Fibroblast of villous mesenchyme (primary cell): ENCODE measurements around the gene PDZD2. TPM values are rescaled to one million over a fixed set of nuclear protein-coding genes. Genes with fewer than 3 reads are reported as not detected.

Experiments used
- DNase-seq: peaks from one replicate; pipeline ENCODE4 v3.0.0-alpha.2; 2010; ENCODE audit warnings: low read depth
- H3K4me3 ChIP-seq: 2 replicates; pipeline ENCODE4 v1.5.1; 2011; ENCODE audit warnings: low read depth, mild to moderate bottlenecking, low read length
- total RNA-seq: library from RNA; depleted of rRNA; stranded (reverse); fragments of >200 nt; gene quantifications from 2 replicates; pipeline ENCODE4 v1.2.3, GENCODE V29; 2012
- TF ChIP-seq, protein P1 (sequence below): IDR thresholded peaks from 2 replicates; pipeline ENCODE4 v1.5.1; 2012; ENCODE audit warnings: low read depth, mild to moderate bottlenecking, low read length; ENCODE audit not compliant: insufficient read depth

PDZD2 gene
- total RNA-seq, 1 donor, result 2.6 TPM

DNA sequence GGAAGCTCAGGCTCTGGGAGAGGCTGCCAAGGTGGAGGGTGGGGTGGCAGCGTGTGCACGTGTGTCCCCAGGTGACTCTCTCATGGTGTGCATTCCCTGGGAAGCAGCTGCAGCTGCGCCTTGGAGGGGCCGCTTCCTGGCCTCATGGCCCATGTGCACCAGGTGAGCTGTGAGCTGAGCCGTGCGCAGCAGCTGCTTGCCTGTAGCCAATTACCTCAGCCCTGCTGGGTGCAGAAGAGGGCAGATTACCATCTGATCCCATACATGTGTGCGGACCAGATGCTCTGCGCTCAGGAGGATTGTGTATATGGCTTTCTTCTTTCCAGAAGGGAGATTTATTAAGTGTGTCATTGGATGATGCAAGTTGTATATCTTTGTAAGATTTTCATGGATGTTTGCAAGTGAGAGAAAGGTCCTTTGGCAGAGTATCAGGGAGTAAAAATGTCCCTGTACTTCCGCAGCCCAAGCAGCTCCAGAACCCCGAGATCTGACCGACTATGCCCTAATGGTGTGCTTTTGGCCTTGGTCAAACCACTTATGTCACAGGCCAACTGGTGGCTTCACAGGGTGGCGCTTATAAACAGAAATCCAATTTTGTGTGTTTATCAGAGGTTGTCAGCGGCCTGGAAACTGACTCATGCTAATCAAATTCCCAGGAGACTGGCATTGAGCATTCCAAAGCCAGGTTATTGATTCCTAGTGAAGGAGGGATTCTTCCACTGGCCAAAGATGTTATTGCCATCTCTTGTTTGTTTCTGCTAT lies 305.9 kb downstream of the PDZD2 start:
- H3K4me3 ChIP-seq, result no peak overlapping the region
- DNase-seq, result peak; percentile 66
- TF ChIP-seq, protein P1, sequence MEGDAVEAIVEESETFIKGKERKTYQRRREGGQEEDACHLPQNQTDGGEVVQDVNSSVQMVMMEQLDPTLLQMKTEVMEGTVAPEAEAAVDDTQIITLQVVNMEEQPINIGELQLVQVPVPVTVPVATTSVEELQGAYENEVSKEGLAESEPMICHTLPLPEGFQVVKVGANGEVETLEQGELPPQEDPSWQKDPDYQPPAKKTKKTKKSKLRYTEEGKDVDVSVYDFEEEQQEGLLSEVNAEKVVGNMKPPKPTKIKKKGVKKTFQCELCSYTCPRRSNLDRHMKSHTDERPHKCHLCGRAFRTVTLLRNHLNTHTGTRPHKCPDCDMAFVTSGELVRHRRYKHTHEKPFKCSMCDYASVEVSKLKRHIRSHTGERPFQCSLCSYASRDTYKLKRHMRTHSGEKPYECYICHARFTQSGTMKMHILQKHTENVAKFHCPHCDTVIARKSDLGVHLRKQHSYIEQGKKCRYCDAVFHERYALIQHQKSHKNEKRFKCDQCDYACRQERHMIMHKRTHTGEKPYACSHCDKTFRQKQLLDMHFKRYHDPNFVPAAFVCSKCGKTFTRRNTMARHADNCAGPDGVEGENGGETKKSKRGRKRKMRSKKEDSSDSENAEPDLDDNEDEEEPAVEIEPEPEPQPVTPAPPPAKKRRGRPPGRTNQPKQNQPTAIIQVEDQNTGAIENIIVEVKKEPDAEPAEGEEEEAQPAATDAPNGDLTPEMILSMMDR, result no peak

DNA sequence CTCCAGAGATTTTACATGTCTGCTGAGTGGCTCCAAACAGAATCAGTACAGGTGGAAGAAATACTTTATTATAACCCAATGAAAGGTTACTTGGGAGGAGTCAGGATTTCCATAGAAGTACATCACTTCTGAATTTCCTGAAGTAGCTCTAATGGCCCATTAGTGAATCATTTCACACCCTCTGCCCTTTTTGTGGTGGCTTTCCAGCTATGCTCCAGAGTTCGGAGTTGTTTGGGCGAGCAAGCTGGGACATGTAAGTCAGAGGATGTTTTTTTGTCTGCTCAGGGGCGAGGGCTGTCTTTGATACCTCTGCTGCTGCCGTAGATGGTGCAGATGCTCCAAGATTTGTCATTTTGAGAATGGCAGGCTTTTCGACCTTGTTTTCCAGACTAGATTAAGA lies 309.1 kb downstream of the PDZD2 start:
- no peak for DNase-seq
- TF ChIP-seq, protein P1, result no peak
- H3K4me3 ChIP-seq, result no peak overlapping the region

DNA sequence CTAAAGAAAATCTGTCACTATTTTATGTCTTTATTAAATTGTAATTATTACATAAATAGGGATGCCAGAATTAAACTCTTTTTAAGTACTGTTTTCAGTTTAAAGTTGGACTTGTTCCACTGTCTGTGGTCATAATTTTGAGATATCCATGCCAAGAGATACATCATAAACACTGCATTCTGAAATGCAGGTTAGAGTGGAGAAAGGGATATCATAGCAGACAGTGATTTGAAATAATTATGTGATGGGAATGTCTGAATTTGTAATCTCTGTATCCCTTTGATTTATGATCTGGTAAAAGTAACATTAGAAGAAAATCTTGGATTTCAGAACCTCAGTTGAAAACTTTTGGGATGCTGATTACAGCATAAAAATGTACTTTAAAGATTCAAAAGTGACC lies 313.1 kb downstream of the PDZD2 start:
- no peak for DNase-seq
- TF ChIP-seq, protein P1, result no peak

DNA sequence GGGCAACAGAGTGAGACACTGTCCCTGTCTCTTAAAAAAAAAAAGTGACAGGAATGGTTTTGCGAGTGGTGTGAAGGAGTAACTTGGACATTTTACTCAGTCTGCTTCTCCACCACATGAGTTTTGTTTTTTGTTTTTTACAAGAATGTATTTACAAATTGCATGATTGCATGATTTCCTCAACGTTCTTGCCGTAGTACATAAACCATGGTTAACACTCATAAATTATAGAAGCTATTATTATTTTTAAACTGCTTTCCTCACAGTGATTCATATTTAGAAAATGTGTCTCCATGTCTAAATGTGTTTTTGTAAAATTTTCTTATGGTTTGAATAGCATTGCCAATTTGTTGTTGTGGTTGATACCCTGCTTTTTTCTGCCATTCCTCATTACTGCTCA lies 315.2 kb downstream of the PDZD2 start:
- no peak overlapping the region for H3K4me3 ChIP-seq
- DNase-seq, result peak; percentile 79
- TF ChIP-seq, protein P1, result no peak

More for the DNA sequence above, 313.1 kb downstream of the PDZD2 start:
- H3K4me3 ChIP-seq, result no peak overlapping the region

DNA sequence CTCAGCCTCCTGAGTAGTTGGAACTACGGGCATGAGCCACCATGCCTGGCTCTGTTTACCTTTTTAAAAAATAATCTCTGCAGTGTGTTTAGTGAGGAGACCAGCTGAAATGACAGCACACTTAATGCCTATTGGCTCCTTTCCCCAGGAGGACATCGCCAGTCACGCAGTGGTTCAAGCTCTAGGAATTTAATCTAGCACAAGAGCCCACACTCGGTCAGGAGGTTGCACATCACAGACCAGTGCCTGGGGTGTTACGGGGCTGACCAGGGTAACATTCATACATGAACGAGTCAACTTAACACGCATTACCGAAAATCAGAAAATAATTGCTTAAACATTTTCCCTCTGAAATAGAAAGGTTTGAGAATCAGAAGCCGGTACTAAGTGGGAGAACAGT lies 318.2 kb downstream of the PDZD2 start:
- no peak overlapping the region for H3K4me3 ChIP-seq
- TF ChIP-seq, protein P1, result no peak
- no peak for DNase-seq

DNA sequence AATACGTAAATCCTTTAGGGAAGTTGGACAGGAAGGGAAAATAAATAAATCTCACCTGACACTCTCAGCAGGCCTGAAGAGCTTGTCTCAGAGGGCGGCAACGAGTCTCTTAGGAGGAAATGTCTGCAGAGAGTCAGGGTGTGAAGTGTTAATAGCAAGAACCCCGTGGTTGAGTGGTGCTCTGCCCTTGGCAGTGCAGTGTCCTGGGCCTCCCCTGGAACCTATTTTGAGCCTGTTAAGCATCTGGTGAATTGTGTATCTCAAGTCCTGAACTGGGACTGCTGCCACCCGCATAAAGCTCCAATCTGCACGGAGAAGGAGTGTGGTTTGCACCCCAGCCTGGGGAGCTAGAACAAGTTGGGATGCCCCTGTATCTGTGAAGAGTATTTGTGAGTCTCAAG lies 323.4 kb downstream of the PDZD2 start:
- H3K4me3 ChIP-seq, result no peak overlapping the region
- TF ChIP-seq, protein P1, result no peak
- DNase-seq, result no peak

DNA sequence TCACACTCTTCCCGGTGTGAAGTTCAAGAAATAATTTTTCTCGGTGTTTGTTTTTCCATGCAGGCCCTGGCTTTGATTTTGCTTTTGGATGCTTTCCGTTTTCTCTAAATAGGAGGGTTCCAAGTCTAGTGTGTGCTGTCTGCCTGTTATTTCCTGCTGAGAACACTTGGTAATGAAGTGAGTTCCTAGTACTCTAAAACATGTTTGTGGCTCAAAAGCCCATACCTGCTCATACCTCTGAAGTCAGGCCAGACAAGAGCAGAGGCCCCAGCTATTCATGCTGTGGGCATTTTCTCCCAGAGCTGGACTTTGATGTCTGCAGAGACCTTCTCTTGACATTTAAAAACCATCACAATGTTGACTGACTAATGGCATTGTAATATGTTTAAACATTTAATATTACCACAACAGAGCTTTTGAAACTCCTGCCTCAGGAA lies 324.0 kb downstream of the PDZD2 start:
- TF ChIP-seq, protein P1, result no peak
- H3K4me3 ChIP-seq, result no peak overlapping the region
- peak; percentile 31 for DNase-seq
